ENCODE results near the gene TMED9.
"Not testable (repeated sequence)": the region's sequence is repeated elsewhere in the genome, so short reads cannot be mapped to it uniquely, and the experiment has no call there.

Gene TMED9

GRCh38 chr5:177555228-177555627 is 36.8 kb upstream of the TMED9 start:
- no peak overlapping the region for H3K9ac ChIP-seq (ENCODE audit: low read length)
- no peaks in the 10 kb centered on the region for H3K36me3 ChIP-seq (ENCODE audit: control insufficient read depth, insufficient read depth, low read length)
- H3K27me3 ChIP-seq (ENCODE audit: control insufficient read depth, insufficient read depth, low read length) = no peaks in the 10 kb centered on the region
- H3K4me3 ChIP-seq (ENCODE audit: low read length) = no peak overlapping the region
- peaks cover 18% of the 10 kb centered on the region for H3K4me1 ChIP-seq (ENCODE audit: control insufficient read depth, insufficient read depth, low read length)
- H3K9me3 ChIP-seq (ENCODE audit: control insufficient read depth, low read length) = no peaks in the 10 kb centered on the region

DNA sequence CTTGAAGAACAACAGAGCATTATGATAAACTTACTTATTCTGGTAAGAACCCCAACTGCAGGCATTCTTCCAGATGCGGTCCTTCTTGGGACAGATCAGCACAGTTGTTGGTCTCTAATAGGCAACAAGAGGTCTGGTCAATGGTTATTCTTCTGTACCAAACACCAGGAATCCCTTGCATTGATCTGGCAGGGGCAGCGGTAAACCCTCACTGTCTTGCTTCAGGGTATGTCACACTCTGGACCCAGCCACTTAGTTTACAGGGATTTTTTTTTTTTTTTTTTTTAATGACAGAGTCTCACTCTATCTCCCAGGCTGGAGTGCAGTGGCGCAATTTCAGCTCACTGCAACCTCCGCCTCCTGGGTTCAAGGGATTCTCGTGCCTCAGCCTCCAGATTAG is 36.3 kb upstream of the TMED9 start:
- Histone ChIP-seq H3K4me1 (ENCODE audit: control insufficient read depth, insufficient read depth, low read length) (peaks cover 18% of the 10 kb centered on the region), H3K9me3 (ENCODE audit: control insufficient read depth, low read length) (no peaks in the 10 kb centered on the region), H3K4me3 (ENCODE audit: low read length) (no peak overlapping the region), H3K36me3 (ENCODE audit: control insufficient read depth, insufficient read depth, low read length) (no peaks in the 10 kb centered on the region), H3K27me3 (ENCODE audit: control insufficient read depth, insufficient read depth, low read length) (no peaks in the 10 kb centered on the region), H3K9ac (ENCODE audit: low read length) (no peak overlapping the region)

DNA sequence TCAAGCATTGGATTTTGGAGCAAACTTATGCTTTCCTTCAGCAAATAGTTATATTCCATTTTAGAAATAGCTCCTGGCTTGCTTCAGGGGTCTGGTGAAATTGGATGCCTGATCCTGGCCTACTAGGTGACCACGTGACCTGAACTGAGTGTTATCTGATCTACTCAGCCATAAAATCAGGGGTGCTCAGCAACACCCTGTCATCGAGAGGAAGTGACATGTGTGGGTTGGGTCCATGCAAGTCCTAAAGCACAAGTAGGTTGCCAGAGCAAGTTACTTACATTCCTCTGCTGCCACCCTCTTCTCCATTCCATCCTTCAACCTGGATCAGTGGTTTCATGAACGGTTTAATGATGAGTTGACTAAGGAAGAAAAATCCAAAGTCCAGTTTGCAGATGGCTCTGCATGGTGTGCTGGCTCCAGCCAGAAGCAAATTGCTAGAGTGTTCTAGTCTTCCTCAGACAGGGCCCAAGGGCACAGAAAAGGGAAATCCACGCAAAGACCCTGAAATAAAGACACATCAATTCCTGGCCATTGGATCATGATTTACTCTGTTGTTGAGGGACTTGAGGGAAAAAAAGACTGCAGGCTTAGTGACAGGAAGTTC is 34.9 kb upstream of the TMED9 start:
- Histone ChIP-seq H3K9ac (ENCODE audit: low read length) (no peak overlapping the region), H3K4me3 (ENCODE audit: low read length) (no peak overlapping the region), H3K27me3 (ENCODE audit: control insufficient read depth, insufficient read depth, low read length) (no peaks in the 10 kb centered on the region), H3K9me3 (ENCODE audit: control insufficient read depth, low read length) (no peaks in the 10 kb centered on the region), H3K36me3 (ENCODE audit: control insufficient read depth, insufficient read depth, low read length) (no peaks in the 10 kb centered on the region), H3K4me1 (ENCODE audit: control insufficient read depth, insufficient read depth, low read length) (peaks cover 18% of the 10 kb centered on the region)

DNA sequence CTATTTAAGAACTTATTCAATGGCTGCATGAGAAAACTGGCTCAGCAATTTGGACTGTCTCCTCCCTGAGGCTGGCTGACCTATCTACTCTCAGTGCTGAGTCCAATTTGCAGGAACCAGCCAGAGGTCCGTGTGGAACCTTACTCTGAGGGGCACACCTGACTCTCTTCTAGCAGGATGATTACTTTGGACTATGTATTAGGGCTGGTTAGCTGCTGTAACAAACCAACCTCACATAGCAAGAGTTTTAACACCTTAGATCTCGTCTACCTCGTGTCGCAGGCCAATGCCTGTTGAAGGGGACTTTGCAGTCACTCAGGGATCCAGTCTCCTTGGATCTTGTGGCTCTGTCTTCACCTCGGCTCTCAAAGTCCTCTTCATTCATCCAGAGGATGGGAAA is 34.2 kb upstream of the TMED9 start:
- Histone ChIP-seq H3K4me3 (ENCODE audit: low read length) (no peak overlapping the region), H3K27me3 (ENCODE audit: control insufficient read depth, insufficient read depth, low read length) (no peaks in the 10 kb centered on the region), H3K36me3 (ENCODE audit: control insufficient read depth, insufficient read depth, low read length) (no peaks in the 10 kb centered on the region), H3K9me3 (ENCODE audit: control insufficient read depth, low read length) (no peaks in the 10 kb centered on the region), H3K4me1 (ENCODE audit: control insufficient read depth, insufficient read depth, low read length) (peaks cover 13% of the 10 kb centered on the region), H3K9ac (ENCODE audit: low read length) (no peak overlapping the region)

DNA sequence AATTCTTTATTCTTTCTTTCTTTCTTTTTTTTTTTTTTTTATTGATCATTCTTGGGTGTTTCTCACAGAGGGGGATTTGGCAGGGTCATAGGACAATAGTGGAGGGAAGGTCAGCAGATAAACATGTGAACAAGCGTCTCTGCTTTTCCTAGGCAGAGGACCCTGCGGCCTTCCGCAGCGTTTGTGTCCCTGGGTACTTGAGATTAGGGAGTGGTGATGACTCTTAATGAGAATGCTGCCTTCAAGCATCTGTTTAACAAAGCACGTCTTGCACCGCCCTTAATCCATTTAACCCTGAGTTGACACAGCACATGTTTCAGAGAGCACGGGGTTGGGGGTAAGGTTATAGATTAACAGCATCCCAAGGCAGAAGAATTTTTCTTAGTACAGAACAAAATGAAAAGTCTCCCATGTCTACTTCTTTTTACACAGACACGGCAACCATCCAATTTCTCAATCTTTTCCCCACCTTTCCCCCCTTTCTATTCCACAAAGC is 32.5 kb upstream of the TMED9 start:
- H3K36me3 ChIP-seq (ENCODE audit: control insufficient read depth, insufficient read depth, low read length); H3K27me3 ChIP-seq (ENCODE audit: control insufficient read depth, insufficient read depth, low read length); H3K9ac ChIP-seq (ENCODE audit: low read length); H3K9me3 ChIP-seq (ENCODE audit: control insufficient read depth, low read length); H3K4me1 ChIP-seq (ENCODE audit: control insufficient read depth, insufficient read depth, low read length); H3K4me3 ChIP-seq (ENCODE audit: low read length): not testable (repeated sequence)

DNA sequence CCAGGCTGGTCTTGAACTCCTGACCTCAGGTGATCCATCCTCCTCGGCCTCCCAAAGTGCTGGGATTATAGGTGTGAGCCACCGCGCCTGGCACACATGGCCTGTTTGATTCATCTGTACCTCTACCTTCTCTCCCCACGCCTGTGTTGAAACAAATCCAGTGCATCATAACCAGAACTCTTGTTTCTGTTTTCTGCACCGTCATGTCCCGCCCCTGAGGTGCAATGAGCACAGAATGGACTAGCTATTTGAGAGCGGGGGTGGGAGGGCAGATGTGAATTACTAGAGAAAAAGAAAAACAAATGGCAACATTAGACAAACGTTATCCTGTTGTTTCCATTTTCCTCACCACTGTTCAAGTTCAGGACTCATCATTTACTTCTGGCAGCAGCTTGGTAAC is 27.0 kb upstream of the TMED9 start:
- Histone ChIP-seq H3K4me1 (ENCODE audit: control insufficient read depth, insufficient read depth, low read length) (no peaks in the 10 kb centered on the region), H3K4me3 (ENCODE audit: low read length) (no peak overlapping the region), H3K27me3 (ENCODE audit: control insufficient read depth, insufficient read depth, low read length) (no peaks in the 10 kb centered on the region), H3K9ac (ENCODE audit: low read length) (no peak overlapping the region), H3K9me3 (ENCODE audit: control insufficient read depth, low read length) (no peaks in the 10 kb centered on the region), H3K36me3 (ENCODE audit: control insufficient read depth, insufficient read depth, low read length) (no peaks in the 10 kb centered on the region)

GRCh38 chr5:177568326-177568725 is 23.7 kb upstream of the TMED9 start:
- Histone ChIP-seq H3K4me3 (ENCODE audit: low read length) (no peak overlapping the region), H3K9ac (ENCODE audit: low read length) (no peak overlapping the region), H3K9me3 (ENCODE audit: control insufficient read depth, low read length) (no peaks in the 10 kb centered on the region), H3K27me3 (ENCODE audit: control insufficient read depth, insufficient read depth, low read length) (no peaks in the 10 kb centered on the region), H3K36me3 (ENCODE audit: control insufficient read depth, insufficient read depth, low read length) (no peaks in the 10 kb centered on the region), H3K4me1 (ENCODE audit: control insufficient read depth, insufficient read depth, low read length) (no peaks in the 10 kb centered on the region)

DNA sequence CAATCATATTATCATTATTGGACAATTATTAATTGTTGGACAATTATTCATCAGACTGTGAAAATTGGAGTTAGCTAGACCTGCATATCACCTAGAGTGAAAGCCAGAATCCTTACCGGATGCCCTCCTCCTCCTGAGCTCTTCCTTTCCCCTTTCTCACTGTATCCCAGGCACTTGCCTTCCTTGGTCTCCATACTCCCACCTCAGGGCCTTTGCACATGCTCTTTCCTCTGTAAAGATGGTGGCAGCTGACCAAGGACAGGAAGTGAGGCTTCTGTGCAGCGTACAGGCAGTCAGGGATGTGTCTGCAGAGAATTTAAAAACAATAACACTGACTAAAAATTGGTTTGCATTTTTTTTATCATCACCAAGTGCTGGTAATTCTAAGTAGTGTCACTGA is 22.1 kb upstream of the TMED9 start:
- Histone ChIP-seq H3K9ac (ENCODE audit: low read length) (no peak overlapping the region), H3K4me3 (ENCODE audit: low read length) (no peak overlapping the region), H3K27me3 (ENCODE audit: control insufficient read depth, insufficient read depth, low read length) (no peaks in the 10 kb centered on the region), H3K9me3 (ENCODE audit: control insufficient read depth, low read length) (no peaks in the 10 kb centered on the region), H3K4me1 (ENCODE audit: control insufficient read depth, insufficient read depth, low read length) (no peaks in the 10 kb centered on the region), H3K36me3 (ENCODE audit: control insufficient read depth, insufficient read depth, low read length) (no peaks in the 10 kb centered on the region)

DNA sequence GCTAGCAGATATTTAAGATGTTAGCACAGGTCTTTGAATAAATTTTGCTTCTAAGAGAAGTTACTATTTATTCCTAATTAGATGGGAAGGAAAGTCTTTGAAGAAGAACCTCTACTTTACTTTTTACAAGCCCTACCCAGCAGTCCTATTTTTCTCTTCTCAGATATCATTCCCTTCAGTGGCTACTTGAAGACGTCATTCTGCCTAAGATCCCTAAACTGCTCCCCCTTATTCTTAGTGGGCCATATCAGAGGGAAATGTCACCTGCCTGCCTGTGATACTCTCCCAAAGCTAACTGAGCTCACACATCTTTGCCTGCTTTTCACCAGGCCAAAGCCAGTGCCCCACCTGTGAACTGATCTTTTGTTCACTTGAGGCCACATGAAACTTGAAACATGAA is 16.5 kb upstream of the TMED9 start:
- no peaks in the 10 kb centered on the region for H3K4me1 ChIP-seq (ENCODE audit: control insufficient read depth, insufficient read depth, low read length)
- H3K9ac ChIP-seq (ENCODE audit: low read length) = no peak overlapping the region
- no peaks in the 10 kb centered on the region for H3K27me3 ChIP-seq (ENCODE audit: control insufficient read depth, insufficient read depth, low read length)
- no peak overlapping the region for H3K4me3 ChIP-seq (ENCODE audit: low read length)
- no peaks in the 10 kb centered on the region for H3K36me3 ChIP-seq (ENCODE audit: control insufficient read depth, insufficient read depth, low read length)
- no peaks in the 10 kb centered on the region for H3K9me3 ChIP-seq (ENCODE audit: control insufficient read depth, low read length)

GRCh38 chr5:177576169-177576568 is 15.8 kb upstream of the TMED9 start:
- Histone ChIP-seq H3K27me3 (ENCODE audit: control insufficient read depth, insufficient read depth, low read length) (no peaks in the 10 kb centered on the region), H3K9ac (ENCODE audit: low read length) (no peak overlapping the region), H3K9me3 (ENCODE audit: control insufficient read depth, low read length) (no peaks in the 10 kb centered on the region), H3K36me3 (ENCODE audit: control insufficient read depth, insufficient read depth, low read length) (no peaks in the 10 kb centered on the region), H3K4me3 (ENCODE audit: low read length) (no peak overlapping the region), H3K4me1 (ENCODE audit: control insufficient read depth, insufficient read depth, low read length) (no peaks in the 10 kb centered on the region)

GRCh38 chr5:177578316-177578715 is 13.7 kb upstream of the TMED9 start:
- Histone ChIP-seq H3K9ac (ENCODE audit: low read length) (no peak overlapping the region), H3K4me1 (ENCODE audit: control insufficient read depth, insufficient read depth, low read length) (no peaks in the 10 kb centered on the region), H3K27me3 (ENCODE audit: control insufficient read depth, insufficient read depth, low read length) (no peaks in the 10 kb centered on the region), H3K36me3 (ENCODE audit: control insufficient read depth, insufficient read depth, low read length) (no peaks in the 10 kb centered on the region), H3K4me3 (ENCODE audit: low read length) (no peak overlapping the region), H3K9me3 (ENCODE audit: control insufficient read depth, low read length) (no peaks in the 10 kb centered on the region)

DNA sequence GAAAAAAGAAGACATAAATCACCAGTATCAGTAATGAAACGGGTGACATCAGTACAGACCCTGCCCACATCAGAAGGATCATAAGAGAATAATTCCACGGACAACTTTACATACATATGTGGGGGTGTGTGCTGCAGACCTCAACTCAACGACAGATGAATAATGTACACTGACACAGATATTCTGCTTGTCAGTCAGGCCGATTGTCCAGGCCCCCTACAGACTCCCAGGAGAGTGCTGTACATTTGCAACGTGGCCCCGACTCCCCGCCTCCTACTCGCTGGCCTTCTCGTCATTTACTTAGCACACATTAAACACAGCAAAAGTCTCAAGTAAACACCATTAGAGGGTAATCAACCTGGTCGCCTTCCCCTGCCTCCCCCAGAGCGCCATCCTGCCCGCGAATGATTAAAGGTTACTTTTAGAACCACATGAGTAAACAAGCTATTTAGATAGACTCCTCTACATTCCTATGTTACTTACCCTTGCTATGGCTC is 3.5 kb upstream of the TMED9 start:
- Histone ChIP-seq H3K9ac (ENCODE audit: low read length) (no peak overlapping the region), H3K4me1 (ENCODE audit: control insufficient read depth, insufficient read depth, low read length) (peaks cover 8% of the 10 kb centered on the region), H3K36me3 (ENCODE audit: control insufficient read depth, insufficient read depth, low read length) (peaks cover 1% of the 10 kb centered on the region), H3K9me3 (ENCODE audit: control insufficient read depth, low read length) (no peaks in the 10 kb centered on the region), H3K4me3 (ENCODE audit: low read length) (no peak overlapping the region), H3K27me3 (ENCODE audit: control insufficient read depth, insufficient read depth, low read length) (no peaks in the 10 kb centered on the region)

GRCh38 chr5:177590406-177590805 is 1.6 kb upstream of the TMED9 start:
- Histone ChIP-seq H3K4me3 (ENCODE audit: low read length) (no peak overlapping the region), H3K4me1 (ENCODE audit: control insufficient read depth, insufficient read depth, low read length) (peaks cover 12% of the 10 kb centered on the region), H3K9ac (ENCODE audit: low read length) (no peak overlapping the region), H3K36me3 (ENCODE audit: control insufficient read depth, insufficient read depth, low read length) (peaks cover 19% of the 10 kb centered on the region), H3K9me3 (ENCODE audit: control insufficient read depth, low read length) (no peaks in the 10 kb centered on the region), H3K27me3 (ENCODE audit: control insufficient read depth, insufficient read depth, low read length) (no peaks in the 10 kb centered on the region)

All from mucosa of stomach (tissue), 1 donor.